H4 (cell line): ENCODE measurements around the gene MYEOV. TPM values are rescaled to one million over a fixed set of nuclear protein-coding genes. Genes with fewer than 3 reads are reported as not detected.

Source experiments
- DNase-seq: peaks from one replicate; pipeline ENCODE4 v3.0.0-alpha.2; 2015; ENCODE audit warnings: low spot score
- total RNA-seq: library from RNA; depleted of rRNA; stranded (reverse); fragments of >200 nt; shearing (Covaris generic); gene quantifications from 2 replicates; pipeline ENCODE4 v1.2.3, GENCODE V29; 2014; rRNA removed

The MYEOV gene
- 2.2 TPM in 1 of 2 replicates, not detected in the other for total RNA-seq

GRCh38 chr11:69293819-69294505 lies at the start of gene MYEOV:
TSS of gene MYEOV (plus strand) at chr11:69294155. CDS start at chr11:69295355, 1,200 bp downstream.
- DNase-seq: no peak

- no peak for DNase-seq
Observed at GRCh38 chr11:69244266-69244665, 49.7 kb upstream of the MYEOV start.

- DNase-seq: no peak
Observed at GRCh38 chr11:69245041-69245440, 48.9 kb upstream of the MYEOV start.

GRCh38 chr11:69245491-69246345 lies 48.2 kb upstream of the MYEOV start:
- no peak for DNase-seq

- DNase-seq: no peak
Observed at GRCh38 chr11:69249311-69250185, 44.4 kb upstream of the MYEOV start.

GRCh38 chr11:69250186-69251056 lies 43.5 kb upstream of the MYEOV start:
- no peak for DNase-seq

GRCh38 chr11:69251057-69251393 lies 42.9 kb upstream of the MYEOV start:
- no peak for DNase-seq

GRCh38 chr11:69251639-69252489 lies 42.1 kb upstream of the MYEOV start:
- DNase-seq: no peak

GRCh38 chr11:69252490-69252837 lies 41.5 kb upstream of the MYEOV start:
- no peak for DNase-seq

- no peak for DNase-seq
Observed at GRCh38 chr11:69253028-69253427, 40.9 kb upstream of the MYEOV start.

- DNase-seq: no peak
Observed at GRCh38 chr11:69257134-69257533, 36.8 kb upstream of the MYEOV start.

GRCh38 chr11:69257838-69258658 lies 35.9 kb upstream of the MYEOV start:
- no peak for DNase-seq

GRCh38 chr11:69259096-69259495 lies 34.9 kb upstream of the MYEOV start:
- DNase-seq: no peak

- DNase-seq: no peak
Observed at GRCh38 chr11:69260622-69261021, 33.3 kb upstream of the MYEOV start.

GRCh38 chr11:69261116-69261515 lies 32.8 kb upstream of the MYEOV start:
- DNase-seq: no peak

- DNase-seq: no peak
Observed at GRCh38 chr11:69262918-69263735, 30.8 kb upstream of the MYEOV start.

GRCh38 chr11:69263736-69264052 lies 30.3 kb upstream of the MYEOV start:
- DNase-seq: no peak

GRCh38 chr11:69264486-69264885 lies 29.5 kb upstream of the MYEOV start:
- no peak for DNase-seq

- no peak for DNase-seq
Observed at GRCh38 chr11:69265210-69265609, 28.7 kb upstream of the MYEOV start.
